ENCODE results near the gene PDE8A.

PDE8A gene

DNA sequence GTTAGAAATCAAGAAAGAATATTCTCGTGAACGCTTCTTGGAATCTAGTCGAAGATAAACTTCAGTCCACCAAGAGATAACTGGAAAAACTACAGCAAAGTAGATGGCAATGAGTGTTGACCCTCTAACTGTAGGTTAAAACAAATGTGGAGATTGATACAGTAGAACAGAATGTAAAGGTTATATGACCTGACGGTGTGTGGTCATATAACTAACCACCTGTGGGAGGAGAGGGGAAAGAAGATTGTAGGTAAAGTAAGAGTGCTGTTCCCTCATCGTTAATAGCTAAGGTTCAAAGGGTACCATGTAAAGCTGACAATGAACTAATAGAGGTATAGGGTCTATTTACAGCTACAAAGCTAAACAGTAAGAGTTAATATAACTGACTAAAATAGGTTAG lies 52.6 kb downstream of the PDE8A start:
- no peak for DNase-seq (ENCODE audit: low spot score)

DNA sequence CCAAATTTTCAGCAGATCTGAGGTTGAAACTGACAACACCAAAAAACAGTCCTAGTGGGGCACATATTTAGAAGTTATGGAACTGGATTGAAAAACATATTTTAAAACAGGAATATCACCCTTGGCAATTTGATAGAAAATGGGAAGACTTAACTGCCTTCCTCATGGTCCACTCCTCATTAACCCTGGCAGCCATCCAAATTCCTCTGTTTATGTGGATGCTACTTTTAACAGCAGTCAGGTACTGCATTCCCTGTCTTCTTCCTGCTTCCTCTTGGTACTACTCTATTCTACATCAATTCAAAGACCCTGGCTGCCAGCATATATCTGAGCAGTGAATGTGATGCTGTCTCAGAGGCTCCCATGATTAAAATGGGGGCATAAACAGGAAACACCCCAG lies 54.3 kb downstream of the PDE8A start:
- DNase-seq (ENCODE audit: low spot score), result no peak

GRCh38 chr15:85036716-85037115 lies 55.1 kb downstream of the PDE8A start:
- no peak for DNase-seq (ENCODE audit: low spot score)

DNA sequence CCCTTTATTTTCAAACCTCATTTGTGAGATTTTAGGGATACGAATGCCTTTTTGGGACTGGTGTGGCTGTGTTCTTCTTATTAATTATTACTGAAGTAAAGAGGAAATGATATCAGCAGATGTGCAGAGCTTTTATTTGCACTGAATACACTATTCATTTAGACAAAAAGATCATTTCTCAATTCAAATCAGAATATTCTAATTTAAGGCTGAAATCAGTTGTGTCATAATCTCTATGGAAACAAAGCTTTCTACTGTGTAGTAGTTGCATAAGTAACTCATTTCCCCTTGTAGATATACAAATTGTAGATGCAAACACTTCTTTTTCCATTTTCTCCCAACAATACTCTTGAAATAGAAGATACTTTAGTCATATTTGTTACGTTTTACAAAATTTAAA lies 56.0 kb downstream of the PDE8A start:
- DNase-seq (ENCODE audit: low spot score), result no peak

- DNase-seq (ENCODE audit: low spot score), result no peak
Measured at GRCh38 chr15:85041230-85041629, 59.6 kb downstream of the PDE8A start.

DNA sequence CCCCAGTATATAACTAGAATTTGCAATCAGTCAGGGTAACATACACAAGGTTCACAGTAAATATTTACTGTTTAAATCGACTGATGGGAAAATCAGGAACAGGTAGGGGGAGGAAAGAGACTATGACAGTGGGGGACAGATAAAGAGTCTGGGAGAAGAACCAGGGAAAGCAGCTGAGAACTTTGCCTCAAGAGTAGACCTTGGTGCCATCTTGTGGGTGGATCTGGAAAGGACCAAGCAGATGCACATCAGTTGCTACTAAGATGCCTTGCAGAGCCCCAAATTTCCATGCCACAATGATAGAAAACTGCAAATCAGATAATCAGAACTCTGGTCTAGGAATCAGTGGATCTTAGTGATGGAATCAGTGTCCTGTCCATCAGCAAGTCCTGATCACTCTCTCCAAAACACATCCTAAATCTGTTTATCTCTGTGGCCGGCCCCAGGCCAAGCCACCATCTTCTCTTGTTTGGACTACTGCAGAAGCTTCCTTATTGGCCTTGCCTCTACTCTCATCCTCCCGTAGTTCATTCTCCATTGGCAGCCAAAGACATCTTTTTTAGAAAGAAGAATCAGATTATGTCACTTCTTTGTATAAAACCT lies 62.7 kb downstream of the PDE8A start:
- DNase-seq (ENCODE audit: low spot score), result peak; percentile 62

DNA sequence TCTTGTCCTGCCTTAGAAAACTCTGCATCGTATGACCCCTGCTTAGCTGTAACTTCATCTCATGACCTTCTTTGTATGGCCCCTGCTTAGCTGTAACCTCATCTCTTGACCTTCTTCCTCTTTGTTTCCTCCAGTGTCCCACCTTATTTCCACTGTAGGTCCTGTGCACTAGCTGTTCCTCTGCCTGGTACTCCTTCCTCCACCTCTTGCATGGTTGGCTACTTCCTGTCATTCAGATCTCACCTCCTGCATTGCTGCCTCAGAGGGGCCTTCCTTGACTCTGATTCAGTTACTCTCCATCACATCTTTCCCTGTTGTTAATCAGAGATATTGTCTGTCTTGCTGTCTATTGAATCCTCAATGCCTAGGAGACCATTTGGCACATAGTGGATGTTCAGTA lies 63.2 kb downstream of the PDE8A start:
- no peak for DNase-seq (ENCODE audit: low spot score)

DNA sequence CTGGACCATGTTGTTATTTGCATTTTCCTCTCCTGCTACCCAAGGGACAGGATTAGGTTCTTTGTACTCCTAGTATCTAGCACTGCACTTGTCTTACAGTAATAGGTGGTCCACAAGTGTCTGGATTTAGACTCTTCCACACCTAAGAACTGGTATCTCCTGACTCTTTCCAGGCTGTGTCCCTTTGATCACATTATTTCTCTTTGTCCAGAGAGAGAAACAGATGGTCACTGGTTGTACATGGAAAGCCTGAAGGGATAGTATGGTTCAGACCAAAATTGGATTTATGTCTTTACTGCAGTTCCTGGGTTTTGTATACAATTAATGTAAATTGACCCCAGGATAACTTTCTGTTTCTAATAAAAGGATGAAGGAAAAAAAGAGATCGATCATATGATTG lies 64.0 kb downstream of the PDE8A start:
- DNase-seq (ENCODE audit: low spot score), result no peak

DNA sequence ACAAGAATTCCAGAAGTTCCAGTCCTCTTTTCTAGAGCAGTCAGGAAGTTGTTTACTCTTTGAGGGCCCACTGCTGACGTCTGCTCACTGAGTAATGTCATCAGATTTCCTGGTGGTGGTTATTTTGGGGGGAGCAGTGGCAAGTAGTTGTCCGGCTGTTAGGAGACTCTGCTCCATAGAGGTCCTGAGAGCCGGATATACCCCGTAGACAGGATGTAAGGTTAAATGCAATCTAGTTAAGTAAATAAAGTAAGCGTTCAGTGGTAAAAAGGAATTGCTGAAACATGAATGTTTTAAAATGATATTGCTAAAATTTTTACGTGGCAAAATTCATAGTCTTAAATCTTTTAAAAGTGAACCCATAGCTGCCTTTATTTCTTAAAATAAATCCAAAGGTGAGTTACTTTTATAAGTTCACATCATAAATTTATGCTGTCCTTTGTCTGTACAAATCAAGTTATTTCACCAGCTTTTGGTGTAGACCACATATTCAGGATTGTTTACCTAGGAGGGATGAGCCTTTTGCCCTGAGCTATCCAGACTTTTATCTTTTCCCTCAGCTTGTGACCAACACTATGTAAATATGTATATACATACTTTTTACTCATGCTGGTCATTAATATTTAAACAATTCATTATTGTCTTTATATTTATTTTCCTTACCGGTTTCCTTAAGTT lies 65.8 kb downstream of the PDE8A start:
- peak; percentile 97 for DNase-seq (ENCODE audit: low spot score)

DNA sequence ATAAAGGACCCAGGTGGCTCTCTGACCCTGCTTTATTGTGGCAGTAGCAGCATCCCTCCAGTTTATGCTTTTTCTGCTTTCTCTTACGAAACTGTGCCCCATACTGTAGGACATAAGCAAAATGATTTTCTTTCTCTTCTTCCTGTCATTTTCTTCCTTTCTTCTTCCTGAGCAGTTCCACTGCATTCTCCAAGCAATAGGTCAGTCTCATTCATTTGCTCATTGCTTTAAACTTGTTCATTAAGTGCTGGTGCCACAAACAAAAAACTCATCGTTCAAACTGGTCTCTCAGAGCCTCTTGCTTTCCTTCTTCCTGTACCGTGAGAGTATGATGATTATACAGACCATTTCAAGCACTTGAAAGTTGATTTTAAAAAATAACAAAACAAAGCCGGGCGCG lies 66.8 kb downstream of the PDE8A start:
- no peak for DNase-seq (ENCODE audit: low spot score)

DNA sequence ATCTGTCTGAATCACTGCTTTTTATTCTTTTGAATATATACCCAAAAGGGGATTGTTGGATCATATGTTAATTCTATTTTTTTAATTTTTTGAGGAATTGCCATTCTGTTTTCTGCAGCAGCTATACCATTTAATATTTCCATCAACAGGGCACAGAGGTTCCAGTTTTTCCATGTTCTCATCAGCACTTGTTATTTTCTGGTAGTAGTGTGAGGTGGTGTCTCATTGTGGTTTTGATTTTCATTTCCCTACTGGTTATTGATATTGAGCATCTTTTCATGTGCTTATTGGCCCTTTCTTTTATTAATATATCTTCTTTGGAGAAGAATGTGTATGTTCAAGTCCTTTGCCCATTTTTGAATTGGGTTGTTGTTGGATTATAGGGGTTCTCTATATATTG lies 68.1 kb downstream of the PDE8A start:
- no peak for DNase-seq (ENCODE audit: low spot score)

- no peak for DNase-seq (ENCODE audit: low spot score)
Measured at GRCh38 chr15:85059734-85060133, 78.1 kb downstream of the PDE8A start.

DNA sequence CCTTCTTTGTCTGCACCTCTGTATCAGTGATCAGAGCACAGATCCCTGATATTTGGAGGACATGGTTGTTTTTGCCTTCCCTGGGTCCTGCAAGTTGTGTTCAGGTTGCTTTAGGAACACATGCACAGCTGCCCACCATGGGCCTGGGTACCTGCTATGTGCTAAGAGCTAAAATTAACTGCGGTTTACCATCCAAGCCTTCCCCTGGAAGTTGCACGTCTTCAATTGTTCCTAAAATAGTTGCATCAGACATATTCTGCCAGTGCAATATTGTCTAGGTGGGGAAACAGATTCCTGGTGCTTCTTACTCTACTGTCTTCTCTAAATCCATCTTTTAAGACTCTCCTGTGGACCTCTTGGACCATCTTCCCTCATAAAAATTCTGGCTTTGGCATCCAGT lies 80.9 kb downstream of the PDE8A start:
- no peak for DNase-seq (ENCODE audit: low spot score)

DNA sequence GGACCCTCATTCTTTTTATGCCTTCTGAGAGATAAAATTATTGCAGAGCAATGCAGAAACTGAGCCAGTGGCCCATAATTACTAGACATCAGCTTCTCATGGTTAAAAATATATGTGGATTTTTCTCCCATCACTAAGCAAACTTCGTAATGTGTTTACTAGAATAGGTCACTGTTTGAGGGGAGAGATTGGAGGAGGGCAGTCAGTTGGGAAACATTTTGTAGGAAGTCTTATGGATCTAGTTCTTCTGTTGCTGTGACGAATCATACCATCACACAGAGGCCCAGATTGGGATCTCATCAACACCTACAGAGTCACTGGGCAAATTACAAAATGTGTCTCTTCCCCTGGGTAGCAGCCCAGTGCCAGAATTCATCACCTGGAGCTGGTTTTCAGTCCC lies 81.4 kb downstream of the PDE8A start:
- DNase-seq (ENCODE audit: low spot score), result no peak

- DNase-seq (ENCODE audit: low spot score), result no peak
Measured at GRCh38 chr15:85063522-85064079, 81.9 kb downstream of the PDE8A start.

GRCh38 chr15:85064710-85065109 lies 83.1 kb downstream of the PDE8A start:
- no peak for DNase-seq (ENCODE audit: low spot score)

- DNase-seq (ENCODE audit: low spot score), result no peak
Measured at GRCh38 chr15:85071061-85071460, 89.4 kb downstream of the PDE8A start.

GRCh38 chr15:85071504-85071903 lies 89.8 kb downstream of the PDE8A start:
- DNase-seq (ENCODE audit: low spot score), result no peak

- no peak for DNase-seq (ENCODE audit: low spot score)
Measured at GRCh38 chr15:85072917-85073316, 91.3 kb downstream of the PDE8A start.

- no peak for DNase-seq (ENCODE audit: low spot score)
Measured at GRCh38 chr15:85073556-85074194, 92.0 kb downstream of the PDE8A start.

- no peak for DNase-seq (ENCODE audit: low spot score)
Measured at GRCh38 chr15:85086855-85087254, 105.2 kb downstream of the PDE8A start.

- no peak for DNase-seq (ENCODE audit: low spot score)
Measured at GRCh38 chr15:85088300-85088699, 106.6 kb downstream of the PDE8A start.

GRCh38 chr15:85089929-85090597 lies 108.4 kb downstream of the PDE8A start:
- DNase-seq (ENCODE audit: low spot score), result no peak
